MCF 10A (cell line): ENCODE measurements around the gene DAB1. TPM values are rescaled to one million over a fixed set of nuclear protein-coding genes. Genes with fewer than 3 reads are reported as not detected.

Source experiments
- BruUV-seq: library from RNA; stranded (reverse); fragments of 400-500 nt; replicated peaks from 2 replicates; lab custom pipeline; 2021; lab: Mats Ljungman, UMichigan
- CTCF ChIA-PET: fragments of 300-600 bp; sonication (Branson Sonifier 250); formaldehyde crosslinking; extraction: SDS; loops from one replicate; lab custom pipeline; 2021; ENCODE audit warnings: antibody characterized with exemption, inconsistent platforms; lab: Yijun Ruan, JAX
- POLR2A ChIA-PET: fragments of 300-600, 350-650 bp; sonication (Branson Sonifier 250); formaldehyde crosslinking; extraction: SDS; loops from one replicate; lab custom pipeline; 2020; ENCODE audit warnings: antibody characterized with exemption, inconsistent platforms; lab: Yijun Ruan, JAX
- DNase-seq: peaks from one replicate; pipeline ENCODE4 v3.0.0-alpha.2; 2018; ENCODE audit not compliant: unreplicated experiment
- H3K27ac Mint-ChIP-seq: one replicate; pipeline ENCODE4 v1.8.0; 2022; ENCODE audit warnings: mild to moderate bottlenecking, low read depth, mixed read lengths; ENCODE audit not compliant: unreplicated experiment
- H3K27me3 Mint-ChIP-seq: one replicate; pipeline ENCODE4 v1.8.0; 2022; ENCODE audit warnings: mixed read lengths; ENCODE audit not compliant: insufficient read depth, unreplicated experiment
- H3K36me3 Mint-ChIP-seq: one replicate; pipeline ENCODE4 v1.8.0; 2022; ENCODE audit warnings: mild to moderate bottlenecking, moderate library complexity, mixed read lengths; ENCODE audit not compliant: insufficient read depth, unreplicated experiment
- H3K4me1 Mint-ChIP-seq: one replicate; pipeline ENCODE4 v1.8.0; 2022; ENCODE audit warnings: mixed read lengths; ENCODE audit not compliant: insufficient read depth, unreplicated experiment
- H3K4me3 Mint-ChIP-seq: one replicate; pipeline ENCODE4 v1.8.0; 2022; ENCODE audit warnings: mild to moderate bottlenecking, moderate library complexity, mixed read lengths; ENCODE audit not compliant: unreplicated experiment
- H3K9me3 Mint-ChIP-seq: one replicate; pipeline ENCODE4 v1.8.0; 2022; ENCODE audit warnings: mixed read lengths; ENCODE audit not compliant: unreplicated experiment
- CTCF ChIP-seq: fragments of 200-600 bp; IDR thresholded peaks from one replicate; pipeline ENCODE4 v1.8.0; 2022; ENCODE audit warnings: antibody characterized with exemption, mild to moderate bottlenecking; ENCODE audit not compliant: unreplicated experiment
- intact Hi-C: fragments of 100-400 bp; cut with micrococcal nuclease; formaldehyde crosslinking; loops from 2 replicates; pipeline ENCODE4 v1.14.1; 2022
- total RNA-seq: library from RNA; stranded (reverse); gene quantifications from 2 replicates; pipeline ENCODE4 v1.2.3, GENCODE V29; 2022

Gene DAB1
- total RNA-seq, 1 experiment from 2014 or later: not detected

- ChIA-PET POLR2A (no interaction called here), CTCF (interaction anchor here (0.7 kb wide), 1 partner anchor 699 kb away, joined by 3 read pairs; no protein-coding TSS in a partner anchor)
These were observed 299.7 kb downstream of the DAB1 start for GRCh38 chr1:57124170-57124569.

GRCh38 chr1:57122031-57122430, 301.8 kb downstream of the DAB1 start:
- no TSS peak for BruUV-seq

More at GRCh38 chr1:57124170-57124569, 299.7 kb downstream of the DAB1 start:
- BruUV-seq: no TSS peak
- H3K27me3 Mint-ChIP-seq: no peaks in the 10 kb centered on the region
- no peak for TF ChIP-seq CTCF
- no peak overlapping the region for H3K4me3 Mint-ChIP-seq
- H3K4me1 Mint-ChIP-seq: peaks cover 9% of the 10 kb centered on the region
- H3K27ac Mint-ChIP-seq: no peak overlapping the region
- no peaks in the 10 kb centered on the region for H3K36me3 Mint-ChIP-seq
- H3K9me3 Mint-ChIP-seq: no peaks in the 10 kb centered on the region
- intact Hi-C loops: no loop called here
- no peak for DNase-seq

GRCh38 chr1:57118948-57119603, 304.8 kb downstream of the DAB1 start:
- no peaks in the 10 kb centered on the region for H3K36me3 Mint-ChIP-seq
- peaks cover 10% of the 10 kb centered on the region for H3K4me1 Mint-ChIP-seq
- intact Hi-C loops: no loop called here
- ChIA-PET CTCF (interaction anchor here (0.6 kb wide), 1 partner anchor 1144 kb away, joined by 3 read pairs; no protein-coding TSS in a partner anchor), POLR2A (no interaction called here)
- H3K4me3 Mint-ChIP-seq: no peak overlapping the region
- no peaks in the 10 kb centered on the region for H3K9me3 Mint-ChIP-seq
- no peak for DNase-seq
- no peak for TF ChIP-seq CTCF
- no TSS peak for BruUV-seq
- H3K27ac Mint-ChIP-seq: no peak overlapping the region
- H3K27me3 Mint-ChIP-seq: no peaks in the 10 kb centered on the region

More at GRCh38 chr1:57122031-57122430, 301.8 kb downstream of the DAB1 start:
- Mint-ChIP-seq H3K27ac (no peak overlapping the region), H3K4me3 (no peak overlapping the region), H3K9me3 (no peaks in the 10 kb centered on the region), H3K27me3 (no peaks in the 10 kb centered on the region), H3K4me1 (peaks cover 16% of the 10 kb centered on the region), H3K36me3 (no peaks in the 10 kb centered on the region)
- intact Hi-C loops: no loop called here
- no peak for TF ChIP-seq CTCF
- CTCF ChIA-PET: no interaction called here
- no peak for DNase-seq
- POLR2A ChIA-PET: interaction anchor here (0.6 to 2.0 kb wide), 2 partner anchors 10 to 1121 kb away, joined by 3 to 7 read pairs; no protein-coding TSS in a partner anchor

GRCh38 chr1:57117753-57118152, 306.1 kb downstream of the DAB1 start:
- TF ChIP-seq CTCF: no peak
- BruUV-seq: no TSS peak
- no peak for DNase-seq
- Mint-ChIP-seq H3K4me3 (no peak overlapping the region), H3K36me3 (no peaks in the 10 kb centered on the region), H3K27ac (no peak overlapping the region), H3K9me3 (no peaks in the 10 kb centered on the region), H3K4me1 (peaks cover 10% of the 10 kb centered on the region), H3K27me3 (no peaks in the 10 kb centered on the region)
- CTCF ChIA-PET: interaction anchor here (0.6 to 1.1 kb wide), 3 partner anchors 27 to 115 kb away, joined by 3 to 4 read pairs (median 3); no protein-coding TSS in a partner anchor
- intact Hi-C loops: no loop called here
- POLR2A ChIA-PET: no interaction called here
